ENCODE data around the gene PRDM16.

Gene PRDM16

DNA sequence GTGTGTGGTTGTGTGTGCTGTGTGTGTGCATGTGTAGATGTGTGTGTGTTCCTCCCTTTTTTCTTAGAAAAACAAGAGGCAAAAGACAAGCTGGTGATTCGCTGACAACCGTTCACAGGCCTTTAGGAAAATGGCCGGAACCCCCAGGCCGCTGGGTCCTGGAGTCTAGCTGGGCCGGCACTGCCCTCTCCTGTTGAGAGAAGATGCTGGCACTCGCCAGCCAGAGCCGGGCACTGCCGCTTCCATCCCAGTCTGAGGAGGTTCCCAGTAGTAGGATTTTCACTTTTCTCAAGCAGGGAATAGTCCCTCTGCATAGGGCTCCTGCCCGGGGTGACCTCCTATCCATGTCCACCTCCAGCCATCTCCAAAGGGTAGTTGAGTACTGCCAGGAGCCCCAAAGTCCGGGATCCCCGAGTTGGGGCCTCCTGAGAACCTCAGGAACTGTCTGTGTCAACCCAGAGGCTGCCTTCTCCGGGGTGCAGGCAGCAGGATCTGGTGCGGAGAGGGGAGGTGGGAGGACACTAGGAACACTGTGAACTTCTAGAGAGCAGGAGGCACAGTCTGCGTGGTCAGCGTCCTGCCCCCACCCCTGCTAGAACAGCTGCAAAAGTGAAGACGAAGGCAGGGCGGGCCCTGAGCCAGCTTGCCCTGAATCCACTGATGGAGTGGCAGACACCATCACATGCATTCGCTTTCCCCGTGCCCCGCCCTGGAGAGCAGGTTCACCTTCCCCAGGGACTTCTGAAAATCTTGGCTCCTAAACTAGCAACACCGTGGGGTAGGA is 341.3 kb downstream of the PRDM16 start:
- DNase-seq (ENCODE audit: low read depth in 2 of 2) = no peak

DNA sequence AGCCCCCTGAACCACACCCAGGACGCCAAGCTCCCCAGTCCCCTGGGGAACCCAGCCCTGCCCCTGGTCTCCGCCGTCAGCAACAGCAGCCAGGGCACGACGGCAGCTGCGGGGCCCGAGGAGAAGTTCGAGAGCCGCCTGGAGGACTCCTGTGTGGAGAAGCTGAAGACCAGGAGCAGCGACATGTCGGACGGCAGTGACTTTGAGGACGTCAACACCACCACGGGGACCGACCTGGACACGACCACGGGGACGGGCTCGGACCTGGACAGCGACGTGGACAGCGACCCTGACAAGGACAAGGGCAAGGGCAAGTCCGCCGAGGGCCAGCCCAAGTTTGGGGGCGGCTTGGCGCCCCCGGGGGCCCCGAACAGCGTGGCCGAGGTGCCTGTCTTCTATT is 342.8 kb downstream of the PRDM16 start:
- no peak for DNase-seq (ENCODE audit: low read depth in 2 of 2)

DNA sequence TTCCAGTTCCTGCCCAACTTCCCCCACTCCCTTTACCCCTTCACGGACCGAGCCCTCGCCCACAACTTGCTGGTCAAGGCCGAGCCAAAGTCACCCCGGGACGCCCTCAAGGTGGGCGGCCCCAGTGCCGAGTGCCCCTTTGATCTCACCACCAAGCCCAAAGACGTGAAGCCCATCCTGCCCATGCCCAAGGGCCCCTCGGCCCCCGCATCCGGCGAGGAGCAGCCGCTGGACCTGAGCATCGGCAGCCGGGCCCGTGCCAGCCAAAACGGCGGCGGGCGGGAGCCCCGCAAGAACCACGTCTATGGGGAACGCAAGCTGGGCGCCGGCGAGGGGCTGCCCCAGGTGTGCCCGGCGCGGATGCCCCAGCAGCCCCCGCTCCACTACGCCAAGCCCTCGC is 343.4 kb downstream of the PRDM16 start:
- DNase-seq (ENCODE audit: low read depth in 2 of 2) = no peak

DNA sequence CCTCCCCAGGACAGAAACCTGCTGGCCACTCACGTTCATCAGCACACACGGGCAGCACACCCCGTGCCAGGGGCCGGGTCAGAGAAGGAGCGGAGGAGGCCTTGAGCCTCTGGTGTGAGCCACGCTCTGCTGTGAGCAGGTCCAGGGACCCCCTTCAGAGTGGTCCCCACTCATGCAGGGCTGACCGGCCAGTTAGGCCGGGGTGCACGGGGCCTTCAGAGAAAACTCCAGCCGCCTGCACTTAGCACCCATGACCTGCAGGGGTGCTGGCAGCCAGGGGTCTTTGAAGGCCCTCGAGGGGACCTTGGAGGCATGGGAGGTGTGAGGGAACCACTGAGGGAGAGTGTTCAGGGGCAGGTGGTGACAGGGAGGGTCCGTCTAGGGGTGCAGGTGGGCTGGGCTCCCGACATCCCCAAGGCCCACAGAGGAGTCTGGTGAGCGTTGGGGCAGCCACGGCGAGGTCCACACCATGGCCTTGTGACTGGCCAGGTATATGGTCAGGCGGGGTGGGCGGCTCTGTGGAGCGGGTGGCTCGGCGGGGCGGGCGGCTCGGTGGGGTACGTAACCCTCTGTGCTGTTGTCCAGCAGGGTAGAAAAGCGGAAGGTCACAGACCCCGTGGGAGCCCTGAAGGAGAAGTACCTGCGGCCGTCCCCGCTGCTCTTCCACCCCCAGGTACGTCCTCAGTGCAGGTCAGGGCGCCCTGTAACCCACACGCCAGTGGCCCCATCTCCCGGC is 345.1 kb downstream of the PRDM16 start:
- DNase-seq (ENCODE audit: low read depth in 2 of 2) = no peak

DNA sequence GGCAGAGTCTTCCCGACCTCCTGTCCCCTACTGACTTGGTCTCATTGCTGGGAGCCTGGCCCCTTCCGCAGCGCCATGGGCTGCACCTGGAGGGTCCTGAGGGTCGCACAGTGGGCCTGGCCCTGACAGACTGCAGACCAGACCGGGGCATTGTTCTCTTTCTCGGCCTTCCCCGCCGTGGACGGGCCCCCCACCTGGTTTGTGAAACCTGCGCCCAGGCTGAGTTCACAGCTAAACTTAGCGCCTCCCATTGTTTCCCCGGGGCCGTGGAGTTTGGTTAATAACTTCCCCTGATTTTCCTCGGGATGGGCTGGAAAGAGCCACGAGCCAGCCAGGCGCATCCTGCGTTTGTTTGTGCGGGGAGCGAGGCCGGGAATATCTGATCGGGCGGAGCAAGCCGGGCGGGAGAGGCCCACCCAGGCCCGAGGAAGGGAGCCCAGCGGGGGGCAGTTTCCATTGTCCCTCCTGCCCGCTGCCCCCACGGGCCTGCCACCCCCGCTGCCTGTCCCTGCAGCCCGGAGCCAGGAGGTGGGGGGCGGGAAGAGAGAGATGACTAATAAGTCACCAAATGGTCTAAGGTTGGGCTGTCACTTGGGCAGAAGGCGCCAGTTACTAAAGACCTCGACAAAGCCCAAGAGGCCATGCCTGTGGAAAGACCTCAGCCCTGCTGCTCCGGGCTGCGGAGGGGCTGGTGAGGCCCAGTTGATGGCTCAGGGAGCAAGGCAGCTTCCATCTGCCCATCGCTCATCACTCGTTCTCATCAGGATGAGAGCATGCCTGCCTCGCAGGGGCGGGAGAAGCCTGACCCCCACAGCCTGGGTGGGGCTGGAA is 346.5 kb downstream of the PRDM16 start:
- DNase-seq (ENCODE audit: low read depth in 2 of 2) = no peak

DNA sequence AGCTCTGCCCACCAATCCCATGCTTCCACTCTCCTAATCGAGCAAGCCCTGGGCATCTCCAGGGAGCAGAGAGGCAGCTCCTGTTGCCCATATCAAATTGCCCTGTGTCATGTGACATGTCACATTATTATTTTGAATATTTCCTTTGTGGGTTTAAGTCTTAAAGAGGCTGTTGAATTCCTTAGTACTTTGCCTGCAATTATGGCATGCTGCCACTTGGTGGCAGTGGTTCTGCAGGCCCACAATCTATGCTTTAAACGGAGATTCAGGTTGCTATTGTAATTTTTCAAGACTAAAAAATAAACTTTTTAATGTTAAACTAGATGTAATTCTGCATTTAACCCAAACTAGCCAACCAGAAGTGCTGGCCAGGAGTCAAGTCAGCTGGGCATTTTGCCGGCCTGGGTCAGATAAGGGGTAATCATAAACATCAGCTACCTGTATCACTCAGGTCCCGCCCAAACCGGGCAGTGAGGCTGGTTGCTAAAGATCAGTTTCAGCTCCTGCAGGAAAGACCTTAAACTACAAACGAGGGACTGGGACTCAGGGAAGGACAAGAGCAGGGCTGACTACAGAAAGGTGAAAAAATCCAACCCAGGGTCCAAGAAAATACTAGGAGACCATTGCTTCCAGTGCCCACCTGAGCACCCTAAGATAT is 348.2 kb downstream of the PRDM16 start:
- DNase-seq (ENCODE audit: low read depth in 2 of 2) = no peak

DNA sequence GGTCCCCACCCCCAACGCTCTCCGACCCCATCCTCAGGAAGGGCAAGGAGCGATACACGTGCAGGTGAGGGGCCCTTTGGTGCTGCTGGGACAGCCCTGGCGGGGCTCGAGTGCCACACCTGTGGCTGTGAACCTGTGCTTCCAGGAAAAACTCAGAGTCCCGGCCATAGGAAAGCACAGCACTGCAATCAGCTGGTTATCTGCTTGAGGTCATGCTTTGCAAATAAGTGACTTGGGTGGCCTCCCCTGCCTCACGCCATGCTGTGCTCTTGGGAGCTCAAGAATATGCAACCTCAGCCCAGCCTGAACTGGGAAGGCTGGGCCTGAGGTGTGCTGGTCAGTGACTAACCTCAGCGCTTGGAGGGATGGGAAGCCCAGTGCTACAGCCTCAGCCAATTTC is 348.9 kb downstream of the PRDM16 start:
- DNase-seq (ENCODE audit: low read depth in 2 of 2) = no peak

DNA sequence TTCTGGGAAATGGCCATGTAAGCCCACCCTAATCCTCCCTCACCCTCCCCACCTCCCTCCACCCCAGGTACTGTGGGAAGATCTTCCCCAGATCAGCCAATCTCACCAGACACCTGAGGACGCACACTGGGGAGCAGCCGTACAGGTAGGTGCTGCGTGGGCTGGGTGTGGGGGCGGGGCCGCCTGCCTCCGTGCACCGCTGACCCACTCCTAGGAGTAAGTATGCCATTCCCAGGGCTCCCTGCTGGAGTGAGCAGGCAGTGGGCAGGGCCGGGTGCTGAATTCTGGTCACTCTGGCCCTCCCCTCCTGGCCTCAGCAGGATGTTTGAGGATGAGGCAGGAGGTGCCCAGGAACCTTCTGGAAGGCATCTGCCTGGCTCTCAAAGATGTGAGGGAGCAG is 349.6 kb downstream of the PRDM16 start:
- no peak for DNase-seq (ENCODE audit: low read depth in 2 of 2)

DNA sequence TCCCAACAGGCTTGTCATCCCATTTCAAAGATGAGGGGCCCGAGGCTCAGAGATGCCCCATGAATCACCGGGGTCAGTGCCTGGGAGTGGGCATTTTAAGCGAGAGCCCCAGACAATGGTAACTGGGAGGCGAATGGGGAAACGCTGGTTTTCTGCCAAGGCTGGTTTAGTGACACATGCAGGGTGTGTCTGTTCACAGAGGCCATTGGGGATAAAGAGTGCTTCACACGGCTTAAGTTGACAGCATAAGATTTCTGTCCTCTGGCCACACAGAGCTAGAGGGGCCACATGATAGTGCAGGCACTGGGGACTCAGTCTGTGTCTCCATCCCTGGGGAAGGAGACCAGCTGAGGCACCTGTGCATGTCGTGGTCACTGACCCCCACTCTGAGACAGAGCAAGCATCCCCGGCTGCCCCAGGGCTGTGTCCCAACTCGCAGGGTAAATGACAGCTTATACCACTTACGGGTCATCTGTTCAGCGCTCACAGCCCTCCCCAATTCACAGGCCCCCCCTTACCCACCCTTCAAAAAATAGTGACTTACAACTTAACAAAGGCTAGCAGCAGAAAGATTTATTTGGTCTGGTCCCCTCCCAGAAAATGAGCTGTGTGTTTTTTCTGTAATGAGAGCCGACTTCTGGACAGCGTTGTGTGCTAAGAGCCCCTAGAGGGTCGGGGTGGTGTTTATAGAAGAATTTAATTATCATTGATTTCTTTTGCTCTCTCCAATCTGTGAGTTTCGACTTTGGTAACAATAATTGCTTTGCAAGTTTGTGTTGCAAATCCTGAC is 350.6 kb downstream of the PRDM16 start:
- DNase-seq (ENCODE audit: low read depth in 2 of 2) = no peak

DNA sequence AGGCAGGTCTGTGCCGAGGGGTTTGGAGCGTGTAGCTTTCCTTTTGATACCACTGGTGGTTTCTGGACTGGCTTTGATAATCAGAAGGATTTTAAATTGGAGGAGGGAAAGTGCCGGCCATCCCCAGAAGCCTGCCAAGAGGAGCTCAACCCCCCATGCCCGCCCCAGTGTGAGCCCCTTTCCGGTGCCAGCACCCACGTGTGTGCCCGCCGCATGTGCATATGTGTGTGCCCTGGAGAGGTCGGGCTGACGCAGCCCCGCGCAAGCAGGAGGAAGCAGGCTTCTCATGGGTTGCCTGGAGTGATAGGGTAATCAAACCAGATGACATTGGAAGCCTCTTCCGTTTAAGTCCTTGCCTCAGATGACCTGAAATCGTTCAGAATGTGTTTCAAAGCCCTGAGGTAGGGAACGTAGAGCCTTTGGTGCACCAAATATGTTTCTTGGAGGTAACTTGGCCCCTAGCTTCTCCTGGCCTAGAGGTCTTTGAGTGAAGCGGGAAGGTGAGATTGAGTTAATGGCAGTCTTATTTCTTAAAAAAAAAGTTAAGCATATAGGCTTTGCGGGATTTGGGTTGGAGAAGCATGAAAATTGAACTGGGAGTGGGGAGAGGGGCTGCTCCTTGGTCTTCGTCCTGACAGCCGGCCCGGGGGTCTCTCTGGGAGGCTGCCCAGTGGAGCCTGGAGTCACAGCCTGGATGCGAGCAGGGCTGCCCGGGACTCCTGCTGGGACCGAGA is 351.4 kb downstream of the PRDM16 start:
- DNase-seq (ENCODE audit: low read depth in 2 of 2) = no peak

DNA sequence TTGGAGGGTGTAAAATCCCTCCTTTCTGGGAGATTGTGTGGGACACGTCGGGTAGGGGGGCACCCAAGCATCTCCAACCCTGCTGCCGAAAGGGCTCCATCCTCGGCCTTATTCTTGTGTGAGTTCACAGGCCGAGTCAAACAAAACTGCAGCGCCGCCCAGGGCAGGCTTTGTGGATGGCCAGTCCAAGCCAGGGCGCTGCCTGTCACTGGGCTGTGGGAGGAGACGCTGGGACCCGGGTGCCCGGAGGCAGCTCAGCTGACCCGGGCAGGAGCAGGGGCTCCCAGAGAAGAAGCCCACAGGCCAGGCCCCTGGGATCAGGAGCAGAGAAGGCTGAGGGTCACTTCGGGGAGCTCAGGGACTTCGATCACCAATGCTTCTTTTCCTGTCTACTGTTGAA is 353.6 kb downstream of the PRDM16 start:
- no peak for DNase-seq (ENCODE audit: low read depth in 2 of 2)

DNA sequence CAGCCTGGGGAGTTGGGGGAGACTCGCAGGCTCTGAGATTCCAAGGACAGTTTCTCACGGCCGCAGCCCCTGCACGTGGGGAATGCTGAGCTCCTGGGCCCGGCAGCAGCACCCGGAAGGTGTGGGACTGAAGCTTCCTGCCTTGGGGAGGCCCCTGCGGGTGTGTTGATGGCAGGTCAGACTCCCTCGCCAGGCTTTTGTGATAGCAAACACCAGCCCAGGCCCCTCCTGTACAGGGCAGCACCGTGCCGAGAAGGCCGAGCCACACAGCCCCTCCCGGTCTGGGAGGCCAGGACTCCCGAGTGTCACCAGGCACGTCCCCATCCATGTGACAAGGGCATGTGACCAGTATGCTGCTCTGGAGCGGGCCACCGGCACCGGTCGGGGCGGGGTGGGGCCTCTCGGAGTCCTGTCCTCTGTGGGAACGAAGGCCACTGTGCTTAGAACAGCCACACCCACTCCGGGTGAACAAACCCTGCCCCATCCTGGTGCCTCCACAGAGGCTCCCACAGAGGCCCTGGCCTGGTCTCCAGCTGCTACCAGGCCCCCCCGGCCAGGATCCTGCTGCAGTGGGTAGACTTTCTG is 354.3 kb downstream of the PRDM16 start:
- DNase-seq (ENCODE audit: low read depth in 2 of 2) = no peak

DNA sequence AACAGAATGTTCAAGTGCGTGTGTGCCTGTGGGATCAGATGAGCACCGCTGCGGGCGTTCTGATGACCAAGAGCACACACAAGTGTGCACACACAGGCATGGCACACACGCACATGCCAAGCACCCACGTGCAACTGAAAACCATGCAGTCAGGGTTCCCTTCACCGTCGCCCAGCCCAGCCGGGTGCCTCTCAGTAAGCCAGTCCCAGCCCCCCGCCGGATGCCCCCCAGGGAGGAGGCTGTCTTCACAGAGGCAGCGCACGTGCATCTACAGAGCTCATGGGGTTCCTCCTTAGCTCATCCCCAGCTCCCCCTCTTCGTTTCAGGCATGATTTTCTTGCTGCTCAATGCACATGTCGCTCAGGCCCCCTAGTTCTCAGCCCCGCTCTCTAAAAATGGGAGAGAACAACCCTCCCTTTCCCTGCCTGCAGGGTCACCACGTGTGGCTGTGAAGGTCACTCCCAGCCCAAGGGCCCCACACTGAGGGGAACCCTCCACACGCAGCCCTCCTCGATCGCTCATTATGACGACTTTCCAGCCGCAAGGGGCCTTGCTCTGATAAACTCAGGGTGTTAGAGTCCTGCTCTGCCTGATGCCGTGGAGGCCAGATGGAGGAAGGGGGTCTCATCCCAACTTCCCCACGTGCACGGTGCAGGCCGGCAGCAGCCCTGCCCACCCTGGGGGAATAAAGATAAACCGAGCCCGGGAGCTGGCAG is 355.1 kb downstream of the PRDM16 start:
- no peak for DNase-seq (ENCODE audit: low read depth in 2 of 2)

DNA sequence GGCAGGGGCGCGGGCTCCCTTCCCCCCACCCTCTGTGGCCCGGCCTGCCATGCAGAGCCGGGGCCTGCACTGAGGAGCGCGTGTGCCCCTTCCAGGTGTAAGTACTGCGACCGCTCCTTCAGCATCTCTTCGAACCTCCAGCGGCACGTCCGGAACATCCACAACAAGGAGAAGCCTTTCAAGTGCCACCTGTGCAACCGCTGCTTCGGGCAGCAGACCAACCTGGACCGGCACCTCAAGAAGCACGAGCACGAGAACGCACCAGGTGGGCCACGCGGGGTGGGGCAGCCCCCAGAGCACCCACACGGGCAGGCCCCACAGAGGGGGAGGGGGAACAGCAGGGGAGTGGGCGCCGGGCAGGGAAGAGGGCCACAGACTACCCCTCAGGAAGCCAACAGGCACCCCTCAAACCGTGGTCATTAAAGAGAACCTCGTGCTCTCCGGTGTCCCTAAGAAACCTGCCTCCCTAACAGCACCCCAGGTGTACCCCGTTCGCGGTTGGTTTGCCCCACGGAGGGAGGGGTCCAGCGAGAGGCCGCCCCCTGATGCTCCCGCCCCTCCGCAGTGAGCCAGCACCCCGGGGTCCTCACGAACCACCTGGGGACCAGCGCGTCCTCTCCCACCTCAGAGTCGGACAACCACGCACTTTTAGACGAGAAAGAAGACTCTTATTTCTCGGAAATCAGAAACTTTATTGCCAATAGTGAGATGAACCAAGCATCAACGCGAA is 356.6 kb downstream of the PRDM16 start:
- DNase-seq (ENCODE audit: low read depth in 2 of 2) = no peak

DNA sequence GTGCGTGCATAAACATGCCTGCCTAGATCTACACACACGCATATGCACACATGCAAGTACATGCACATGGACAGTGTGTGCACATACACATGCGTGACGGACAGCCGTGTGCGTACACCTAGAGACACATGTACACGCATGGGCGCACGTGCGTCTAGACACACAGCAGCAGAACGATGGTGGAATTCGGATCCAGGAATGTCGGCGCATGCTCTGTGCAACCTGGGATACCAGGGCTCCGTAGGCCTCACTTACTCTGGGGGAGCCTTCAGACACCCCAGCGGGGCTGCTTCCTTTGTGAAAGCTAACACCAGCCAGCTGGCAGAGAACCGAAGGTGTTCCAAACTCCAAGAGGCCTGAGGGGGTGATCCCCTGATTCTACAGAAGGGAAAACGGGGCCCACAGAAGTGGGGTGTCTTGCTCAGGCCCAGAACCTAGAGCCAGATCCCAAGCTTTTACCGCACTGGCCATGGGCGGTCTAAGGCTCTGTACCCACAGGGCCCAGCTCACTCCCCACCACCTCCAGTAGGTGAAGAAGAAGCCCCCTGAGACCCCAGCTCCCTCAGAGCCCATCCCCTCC is 358.0 kb downstream of the PRDM16 start:
- DNase-seq (ENCODE audit: low read depth in 2 of 2) = no peak

DNA sequence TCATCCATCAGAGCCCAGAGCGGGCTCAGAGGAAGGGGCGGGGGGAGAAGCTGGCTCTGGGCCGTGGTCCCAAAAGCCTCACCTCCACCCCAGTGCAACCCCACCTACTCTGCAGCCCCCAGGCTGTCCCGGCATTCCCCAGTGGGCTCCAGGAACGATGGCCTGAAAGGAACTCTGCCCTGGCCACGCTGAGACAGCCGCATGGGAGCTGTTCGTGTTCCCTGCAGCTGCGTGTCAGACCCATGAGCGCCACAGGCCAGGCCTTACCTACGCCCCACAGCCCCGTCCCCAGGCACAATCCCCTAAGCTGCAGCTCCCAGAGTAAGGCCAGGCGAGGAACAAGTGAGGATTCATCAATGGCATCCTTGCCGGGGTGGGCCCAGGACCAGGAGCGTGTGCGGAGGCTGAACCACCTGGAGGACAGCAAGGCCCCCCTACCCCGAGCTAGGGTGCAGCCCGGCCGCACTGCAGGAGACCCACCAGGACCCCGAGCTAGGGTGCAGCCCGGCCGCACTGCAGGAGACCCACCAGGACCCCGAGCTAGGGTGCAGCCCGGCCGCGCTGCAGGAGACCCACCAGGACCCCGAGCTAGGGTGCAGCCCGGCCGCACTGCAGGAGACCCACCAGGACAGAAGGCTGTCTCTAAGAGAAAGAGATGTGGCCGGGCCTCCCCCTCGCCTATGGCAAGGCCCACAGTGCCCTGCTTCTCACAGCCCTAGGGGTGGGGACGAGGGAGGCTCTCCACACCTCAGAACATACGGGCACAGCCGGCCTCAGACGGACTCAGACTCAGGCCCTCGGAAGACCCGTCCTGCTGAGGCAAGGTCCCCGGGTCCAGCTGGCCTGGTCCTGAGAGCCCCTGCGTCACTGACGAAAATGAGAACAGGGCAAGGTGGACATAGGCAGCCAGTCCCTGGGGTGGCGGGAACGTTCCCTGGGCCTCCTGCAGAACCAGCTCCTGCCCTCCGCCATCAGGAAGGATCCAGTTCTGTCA is 359.0 kb downstream of the PRDM16 start:
- DNase-seq (ENCODE audit: low read depth in 2 of 2) = no peak

DNA sequence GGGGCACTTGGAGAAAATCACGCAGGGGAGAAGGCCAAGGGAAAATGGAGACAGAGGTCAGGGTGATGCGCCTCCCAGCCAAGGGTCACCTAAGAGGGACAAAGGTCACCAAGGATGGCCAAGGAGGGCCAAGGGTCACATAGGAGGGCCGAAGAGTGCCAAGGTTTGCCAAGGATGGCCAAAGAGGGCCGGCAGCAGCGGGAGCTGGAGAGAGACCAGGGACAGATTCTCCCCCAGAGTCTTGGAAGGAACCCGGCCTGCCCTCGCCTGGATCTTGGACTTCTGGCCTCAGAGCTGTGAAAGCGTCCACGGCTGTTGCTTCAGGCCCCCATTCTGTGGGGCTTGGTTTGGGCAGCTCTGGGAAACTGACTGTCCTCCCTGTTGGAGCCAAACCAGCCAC is 359.9 kb downstream of the PRDM16 start:
- DNase-seq (ENCODE audit: low read depth in 2 of 2) = no peak

All from stimulated activated CD8-positive, alpha-beta memory T cell treated with anti-CD3 and anti-CD28 coated beads, Interleukin-15, amount 100 ng/mL, for 4 hours (primary cell).